ENCODE data around the gene KCNJ12. TPM values are rescaled to one million over a fixed set of nuclear protein-coding genes. Genes with fewer than 3 reads are reported as not detected.
"Not testable (repeated sequence)": the region's sequence is repeated elsewhere in the genome, so short reads cannot be mapped to it uniquely, and the experiment has no call there.

Gene KCNJ12
- total RNA-seq, 4 donors from 2014 or later: 1.1 to 2.5 (median 2.3) TPM

DNA sequence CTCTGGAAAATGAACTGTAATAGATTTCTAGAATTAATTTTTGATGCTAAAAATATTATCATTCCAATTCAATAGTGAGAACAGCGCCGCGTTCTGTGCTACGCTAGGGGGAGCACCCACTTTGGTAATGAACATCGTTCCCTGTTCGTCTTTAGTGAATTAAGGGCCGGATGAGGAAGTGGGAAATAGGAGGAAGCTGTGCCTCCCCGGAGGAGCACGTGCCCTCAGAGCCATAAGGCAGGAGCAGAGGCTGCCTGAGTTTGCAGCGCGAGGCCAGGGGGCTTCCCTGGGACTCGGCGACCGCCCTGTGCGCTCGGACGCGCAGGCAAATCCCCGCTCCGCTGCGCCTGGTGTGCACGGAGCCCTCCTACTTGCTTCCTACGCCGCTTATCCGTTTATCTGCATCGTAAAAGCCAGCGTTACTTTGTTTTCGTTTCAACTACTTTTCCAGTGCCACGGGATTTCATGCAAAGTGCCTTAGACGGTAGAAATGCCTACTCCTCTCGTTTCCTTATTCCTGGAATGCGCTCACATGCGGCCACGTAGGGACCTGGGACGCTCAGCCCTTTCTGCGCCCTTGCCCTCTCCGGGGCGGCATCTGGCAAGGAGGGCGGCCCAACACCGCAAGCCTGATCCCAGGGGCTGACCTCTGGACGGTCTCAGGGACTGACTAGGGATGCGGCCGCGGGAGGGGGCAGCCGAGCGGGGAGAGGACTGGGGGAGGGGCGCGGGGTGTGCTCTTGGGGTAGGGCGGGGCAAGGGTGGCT lies 76.4 kb downstream of the KCNJ12 start:
- Histone ChIP-seq H3K27me3 (peaks cover 5% of the 10 kb centered on the region), H3K9me3 (no peaks in the 10 kb centered on the region), H3K4me3 (peak overlapping the region in 1 of 4 donors; percentile 19), H3K36me3 (no peaks in the 10 kb centered on the region), H3K4me1 (peaks cover 0 to 12% (median 6%) of the 10 kb centered on the region in 4 donors), H3K27ac (no peak overlapping the region)
- intact Hi-C loops (cut with DNase I; ENCODE audit: low total_unique reads) (loop anchor here (2.0 kb wide), 1 partner anchor 58 kb away; no protein-coding TSS in a partner anchor), in situ Hi-C loops (cut with MboI; ENCODE audit: low pct_ligation_motif_present in 1 of 4, low pct_unique_long_range_greater_than_20kb in 1 of 4, low sequenced_read_pairs in 3 of 4) (loop anchor here in 1 of 4 donors (10.0 to 25.0 kb wide), 2 partner anchors 62 to 340 kb away; no protein-coding TSS in a partner anchor)
- no peak for TF ChIP-seq EP300 (IDR thresholded peaks at IDR 0.05; ENCODE audit: low read depth)
- TF ChIP-seq, protein P1, sequence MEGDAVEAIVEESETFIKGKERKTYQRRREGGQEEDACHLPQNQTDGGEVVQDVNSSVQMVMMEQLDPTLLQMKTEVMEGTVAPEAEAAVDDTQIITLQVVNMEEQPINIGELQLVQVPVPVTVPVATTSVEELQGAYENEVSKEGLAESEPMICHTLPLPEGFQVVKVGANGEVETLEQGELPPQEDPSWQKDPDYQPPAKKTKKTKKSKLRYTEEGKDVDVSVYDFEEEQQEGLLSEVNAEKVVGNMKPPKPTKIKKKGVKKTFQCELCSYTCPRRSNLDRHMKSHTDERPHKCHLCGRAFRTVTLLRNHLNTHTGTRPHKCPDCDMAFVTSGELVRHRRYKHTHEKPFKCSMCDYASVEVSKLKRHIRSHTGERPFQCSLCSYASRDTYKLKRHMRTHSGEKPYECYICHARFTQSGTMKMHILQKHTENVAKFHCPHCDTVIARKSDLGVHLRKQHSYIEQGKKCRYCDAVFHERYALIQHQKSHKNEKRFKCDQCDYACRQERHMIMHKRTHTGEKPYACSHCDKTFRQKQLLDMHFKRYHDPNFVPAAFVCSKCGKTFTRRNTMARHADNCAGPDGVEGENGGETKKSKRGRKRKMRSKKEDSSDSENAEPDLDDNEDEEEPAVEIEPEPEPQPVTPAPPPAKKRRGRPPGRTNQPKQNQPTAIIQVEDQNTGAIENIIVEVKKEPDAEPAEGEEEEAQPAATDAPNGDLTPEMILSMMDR (IDR thresholded peaks at IDR 0.05): peak; percentile 42 to 48 (median 46)
- DNase-seq: peak; percentile 17
- WGBS, 2 donors (ENCODE audit: low coverage in 1 of 2): 35% methylated on average over 44 of the region's 49 CpGs; no CpG with 5 or more reads in 1 of the 2 donors

DNA sequence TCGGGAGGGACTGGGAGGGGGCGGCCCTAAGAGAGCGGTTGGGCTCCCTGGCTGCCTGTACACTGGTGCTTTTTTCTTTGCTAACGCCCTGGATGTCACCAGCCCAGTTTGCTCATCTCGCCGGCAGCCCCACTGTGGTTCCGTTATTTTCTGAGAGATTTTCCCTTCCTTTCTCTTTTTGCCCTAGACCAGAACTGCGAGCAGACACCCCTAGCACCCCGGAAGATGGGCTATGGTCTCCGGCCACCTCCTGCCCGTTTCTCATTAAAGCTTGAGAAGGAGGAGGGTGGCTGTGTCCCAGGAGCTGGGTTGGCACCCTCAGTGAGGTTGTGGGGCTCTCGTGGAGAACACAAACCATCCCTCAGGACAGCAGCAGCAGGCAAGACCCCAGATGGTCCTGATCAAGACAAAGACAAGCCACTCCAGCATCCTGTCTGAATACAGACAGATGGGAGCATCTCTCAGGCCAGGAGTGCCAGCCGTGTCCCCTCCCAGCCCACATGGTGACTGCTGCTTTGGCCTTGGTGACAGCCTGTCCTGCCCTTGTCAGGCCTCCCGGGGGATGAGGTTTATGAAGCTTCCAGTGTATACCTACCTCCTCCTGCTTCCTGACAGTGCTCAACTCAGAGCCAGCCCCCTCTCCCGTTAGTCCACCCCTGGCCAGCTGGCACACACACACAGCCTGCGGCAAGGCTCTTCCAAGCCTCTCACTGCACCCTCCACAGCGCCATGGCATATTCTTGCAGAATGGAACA lies 77.2 kb downstream of the KCNJ12 start:
- H3K4me3 ChIP-seq: peak overlapping the region in 1 of 4 donors; percentile 19
- no peak overlapping the region for H3K27ac ChIP-seq
- H3K27me3 ChIP-seq: peaks cover 5% of the 10 kb centered on the region
- peaks cover 0 to 12% (median 6%) of the 10 kb centered on the region in 4 donors for H3K4me1 ChIP-seq
- in situ Hi-C loops (cut with MboI; ENCODE audit: low pct_ligation_motif_present in 1 of 4, low pct_unique_long_range_greater_than_20kb in 1 of 4, low sequenced_read_pairs in 3 of 4): loop anchor here in 1 of 4 donors (10.0 to 25.0 kb wide), 2 partner anchors 61 to 341 kb away; no protein-coding TSS in a partner anchor
- intact Hi-C loops (cut with DNase I; ENCODE audit: low total_unique reads): loop anchor here (2.0 kb wide), 1 partner anchor 57 kb away; no protein-coding TSS in a partner anchor
- TF ChIP-seq EP300 (IDR thresholded peaks at IDR 0.05; ENCODE audit: low read depth) (no peak), POLR2AphosphoS5 (IDR thresholded peaks at IDR 0.05) (no peak), POLR2A (IDR thresholded peaks at IDR 0.05) (no peak)
- TF ChIP-seq, protein P1 (IDR thresholded peaks at IDR 0.05): no peak
- no peaks in the 10 kb centered on the region for H3K9me3 ChIP-seq
- DNase-seq: no peak
- 72 to 90% methylated on average over 4 to 16 of the region's 17 CpGs for WGBS, 2 donors (ENCODE audit: low coverage in 1 of 2)
- H3K36me3 ChIP-seq: no peaks in the 10 kb centered on the region

DNA sequence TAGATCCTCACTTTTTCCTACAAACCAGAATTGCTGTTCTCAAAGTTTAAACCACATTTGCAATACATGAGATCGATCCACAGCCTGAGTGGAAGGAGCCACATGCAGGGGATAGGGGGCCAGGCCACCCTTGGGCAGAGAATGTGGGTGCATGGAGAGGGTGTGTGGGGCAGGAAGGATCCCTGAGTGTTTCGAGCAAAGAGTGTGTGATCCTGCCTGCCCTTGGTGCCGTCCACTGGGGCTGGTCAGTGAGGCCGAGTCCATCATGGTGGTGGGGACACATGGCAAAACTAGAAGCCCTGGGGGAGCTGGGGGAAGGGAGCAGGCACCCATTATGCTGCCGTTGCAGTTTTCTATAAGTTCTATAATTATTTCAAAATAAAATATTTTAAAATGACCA lies 77.8 kb downstream of the KCNJ12 start:
- DNase-seq; H3K9me3 ChIP-seq; H3K27me3 ChIP-seq; intact Hi-C loops (cut with DNase I; ENCODE audit: low total_unique reads); H3K36me3 ChIP-seq; H3K27ac ChIP-seq; H3K4me3 ChIP-seq: not testable (repeated sequence)
- in situ Hi-C loops (cut with MboI; ENCODE audit: low pct_ligation_motif_present in 1 of 4, low pct_unique_long_range_greater_than_20kb in 1 of 4, low sequenced_read_pairs in 3 of 4): loop anchor here in 1 of 4 donors (10.0 to 25.0 kb wide), 2 partner anchors 61 to 342 kb away; no protein-coding TSS in a partner anchor
- 88% methylated on average over 5 of the region's 5 CpGs; no CpG with 5 or more reads in 1 of the 2 donors for WGBS, 2 donors (ENCODE audit: low coverage in 1 of 2)
- peaks cover 0 to 12% (median 6%) of the 10 kb centered on the region in 4 donors for H3K4me1 ChIP-seq

DNA sequence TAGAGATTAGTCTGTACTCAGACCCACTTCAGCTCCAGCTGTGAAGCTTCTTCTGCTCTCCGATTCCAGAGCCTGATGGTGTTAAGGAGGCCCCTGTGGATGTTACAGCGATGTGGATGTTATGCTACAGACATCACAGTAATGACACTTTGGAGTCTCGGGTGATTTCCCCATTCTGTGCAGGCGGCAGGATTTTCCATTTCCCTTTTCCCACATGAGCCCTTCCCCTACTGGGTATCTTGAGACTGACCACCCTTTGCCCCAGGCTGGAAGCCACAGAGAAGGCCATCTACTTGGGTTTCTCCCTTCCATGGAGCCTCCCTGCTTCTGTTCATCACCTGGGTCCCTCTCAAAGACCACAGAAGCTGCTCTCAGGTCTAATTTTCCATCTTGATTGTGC lies 78.3 kb downstream of the KCNJ12 start:
- in situ Hi-C loops (cut with MboI; ENCODE audit: low pct_ligation_motif_present in 1 of 4, low pct_unique_long_range_greater_than_20kb in 1 of 4, low sequenced_read_pairs in 3 of 4): loop anchor here in 1 of 4 donors (10.0 to 25.0 kb wide), 2 partner anchors 60 to 342 kb away; no protein-coding TSS in a partner anchor
- no peak for DNase-seq
- TF ChIP-seq POLR2A (IDR thresholded peaks at IDR 0.05) (no peak), POLR2AphosphoS5 (IDR thresholded peaks at IDR 0.05) (no peak), EP300 (IDR thresholded peaks at IDR 0.05; ENCODE audit: low read depth) (no peak)
- TF ChIP-seq, protein P1 (IDR thresholded peaks at IDR 0.05): no peak
- 75 to 80% methylated on average over 2 to 4 of the region's 4 CpGs for WGBS, 2 donors (ENCODE audit: low coverage in 1 of 2)
- no peak overlapping the region for H3K4me3 ChIP-seq
- H3K4me1 ChIP-seq: peaks cover 0 to 12% (median 6%) of the 10 kb centered on the region in 4 donors
- H3K9me3 ChIP-seq: no peaks in the 10 kb centered on the region
- H3K36me3 ChIP-seq: no peaks in the 10 kb centered on the region
- intact Hi-C loops (cut with DNase I; ENCODE audit: low total_unique reads): no loop called here
- H3K27me3 ChIP-seq: peaks cover 5% of the 10 kb centered on the region
- H3K27ac ChIP-seq: no peak overlapping the region

Data from transverse colon (tissue), 4 donors.